HepG2 (cell line): ENCODE measurements around the gene TMEM258. TPM values are rescaled to one million over a fixed set of nuclear protein-coding genes. Genes with fewer than 3 reads are reported as not detected.

Source experiments
- BCLAF1 ChIP-seq: fragments of 450-650 bp; IDR thresholded peaks from 2 replicates; pipeline ENCODE4 v1.6.1; 2017; ENCODE audit warnings: mild to moderate bottlenecking
- CAMTA2 ChIP-seq: sonication (generic); formaldehyde crosslinking; IDR thresholded peaks from 2 replicates; pipeline ENCODE4 v1.4.0; 2020; ENCODE audit warnings: mild to moderate bottlenecking, missing genetic modification reagents, borderline replicate concordance
- DBP ChIP-seq: sonication (generic); formaldehyde crosslinking; IDR thresholded peaks from 2 replicates; pipeline ENCODE4 v1.4.0; 2020; ENCODE audit warnings: missing genetic modification reagents; ENCODE audit errors: not compliant biosample characterization
- EED ChIP-seq: sonication (generic); formaldehyde crosslinking; IDR thresholded peaks from 2 replicates; pipeline ENCODE4 v1.5.0; 2020; ENCODE audit warnings: mild to moderate bottlenecking, missing genetic modification reagents
- IRX3 ChIP-seq: sonication (generic); formaldehyde crosslinking; IDR thresholded peaks from 2 replicates; pipeline ENCODE4 v1.8.1; 2023; ENCODE audit warnings: mild to moderate bottlenecking, low read depth, missing genetic modification reagents, borderline replicate concordance
- MYPOP ChIP-seq: sonication (generic); formaldehyde crosslinking; IDR thresholded peaks from 2 replicates; pipeline ENCODE4 v1.8.1; 2023; ENCODE audit warnings: mild to moderate bottlenecking, moderate library complexity, missing genetic modification reagents
- NFE2 ChIP-seq: sonication (generic); formaldehyde crosslinking; IDR thresholded peaks from 2 replicates; pipeline ENCODE4 v1.4.0; 2020; ENCODE audit warnings: missing genetic modification reagents
- PHF5A ChIP-seq: IDR thresholded peaks from one replicate; pipeline ENCODE4 v1.6.1; 2018; ENCODE audit warnings: low read depth, missing genetic modification reagents; ENCODE audit not compliant: unreplicated experiment
- RBAK ChIP-seq: sonication (generic); formaldehyde crosslinking; IDR thresholded peaks from 2 replicates; pipeline ENCODE4 v1.5.1; 2020; ENCODE audit warnings: mild to moderate bottlenecking, missing genetic modification reagents
- SALL1 ChIP-seq: sonication (generic); formaldehyde crosslinking; IDR thresholded peaks from 2 replicates; pipeline ENCODE4 v1.8.0; 2022; ENCODE audit warnings: mild to moderate bottlenecking, missing genetic modification reagents
- SP140L ChIP-seq: sonication (generic); formaldehyde crosslinking; IDR thresholded peaks from 2 replicates; pipeline ENCODE4 v1.4.0; 2020; ENCODE audit warnings: missing genetic modification reagents, borderline replicate concordance
- polyA plus RNA-seq, 8 experiments: library from polyadenylated mRNA; depleted of rRNA in 3 of 8; stranded (reverse) in 7 of 8; unstranded in 1 of 8; fragments of >200 nt; fragmentation: Illumina TruSeq in 4 of 8; extraction: Trizol in 4 of 8; gene quantifications; 2 replicates each; pipeline versions ENCODE4 v1.2.1 to v1.2.3, GENCODE V29; 2011 to 2016; ENCODE audit warnings: low read depth in 4 of 8, missing spikeins in 1 of 8, mixed read lengths in 1 of 8; ENCODE audit not compliant: insufficient read depth in 1 of 8
- total RNA-seq, 5 experiments: library from RNA; depleted of rRNA; stranded (reverse); fragments of >200 nt; fragmentation: Illumina TruSeq; extraction: Trizol; gene quantifications; 2 replicates each; pipeline ENCODE4 v1.2.3, GENCODE V29; 2016; ENCODE audit warnings: low read depth in 1 of 5

The TMEM258 gene
- total and polyA plus RNA-seq, 2 of the 13 experiments (the other 11 are each of a cell fraction or from before 2014, with no cell fraction given): 175 to 424 TPM

DNA sequence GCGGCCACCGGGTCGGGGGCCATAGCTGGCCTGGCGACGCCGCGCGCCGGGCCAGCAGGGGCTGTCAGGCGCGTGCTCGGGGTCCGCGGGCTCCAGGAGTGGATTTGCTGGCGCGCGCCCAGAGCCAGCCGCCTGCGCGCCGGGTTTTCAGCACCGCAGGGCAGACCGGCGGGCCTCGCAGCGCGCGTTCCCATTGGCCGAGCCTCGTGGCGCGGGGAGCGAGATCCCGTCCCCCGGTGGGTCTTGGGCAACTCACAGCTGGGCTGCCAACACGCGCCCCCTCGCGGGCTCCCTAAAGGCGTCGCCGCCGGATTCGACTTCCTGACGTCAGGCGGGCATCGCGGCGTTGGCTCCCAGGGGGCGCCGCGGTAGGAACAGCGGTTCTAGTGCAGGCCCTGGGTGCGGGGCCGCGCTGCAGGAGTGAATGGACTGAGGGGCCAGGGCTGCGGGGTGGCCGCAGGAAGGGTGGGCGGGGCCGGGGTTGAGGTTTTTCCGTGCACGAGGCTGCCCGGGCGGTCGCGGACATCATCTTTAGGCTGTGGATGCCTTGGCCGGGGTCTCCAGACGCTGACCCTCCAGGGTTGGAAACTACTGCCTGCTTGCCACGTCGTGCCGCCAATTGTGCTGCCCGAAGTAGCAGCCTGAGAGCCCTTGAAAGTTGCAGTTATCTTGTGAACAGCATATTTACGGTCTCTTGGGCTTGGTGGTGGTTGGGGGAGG, 24.5 kb upstream of the TMEM258 start, which contains the start of gene FADS1 (continued):
- TF ChIP-seq BCLAF1 (no peak), DBP (CRISPR knock-in tag) (no peak), PHF5A (CRISPR knock-in tag) (peak; percentile 64), IRX3 (no peak; the same call in 1 of the 2 replicates), RBAK (CRISPR knock-in tag) (no peak), SALL1 (peak; percentile 84), MYPOP (peak; percentile 95), SP140L (CRISPR knock-in tag) (no peak), EED (peak; percentile 94), NFE2 (no peak), CAMTA2 (CRISPR knock-in tag) (peak; percentile 93)
- TF ChIP-seq, all 625 proteins: peak for 343
